HG03045 (cell line): Measurements from ENCODE around the gene PANK1.
"Not testable (repeated sequence)": the region's sequence is repeated elsewhere in the genome, so short reads cannot be mapped to it uniquely, and the experiment has no call there.

Experiments used
- ATAC-seq: cut with Tn5 transposase; IDR thresholded peaks from one replicate; pipeline ENCODE4 v1.9.1; 2021; ENCODE audit warnings: mild to moderate bottlenecking, moderate library complexity; ENCODE audit not compliant: unreplicated experiment

Gene PANK1

GRCh38 chr10:89576022-89576421, 69.0 kb downstream of the PANK1 start:
- no peak for ATAC-seq

DNA sequence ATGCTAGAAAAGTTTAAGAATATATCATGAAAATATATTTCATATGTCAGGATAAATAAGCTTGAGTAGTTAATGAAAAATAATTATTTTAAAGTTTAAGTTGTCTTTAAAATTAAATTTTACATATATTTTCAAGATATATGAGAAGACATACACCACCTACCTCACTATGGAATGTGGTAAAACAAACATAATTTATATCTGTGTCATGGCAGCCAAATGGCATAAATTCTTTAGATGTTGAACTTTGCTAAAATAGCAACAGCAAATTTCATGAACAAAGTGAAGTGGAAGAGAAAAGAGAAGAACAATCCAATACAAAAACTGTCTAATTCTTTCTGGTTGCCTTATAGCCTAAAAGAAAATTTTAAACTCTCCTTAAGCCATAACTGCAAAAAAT, 70.0 kb downstream of the PANK1 start:
- no peak for ATAC-seq

- no peak for ATAC-seq
Measured at GRCh38 chr10:89574368-89574767, 70.7 kb downstream of the PANK1 start.

GRCh38 chr10:89567576-89568245, 77.3 kb downstream of the PANK1 start:
- no peak for ATAC-seq

DNA sequence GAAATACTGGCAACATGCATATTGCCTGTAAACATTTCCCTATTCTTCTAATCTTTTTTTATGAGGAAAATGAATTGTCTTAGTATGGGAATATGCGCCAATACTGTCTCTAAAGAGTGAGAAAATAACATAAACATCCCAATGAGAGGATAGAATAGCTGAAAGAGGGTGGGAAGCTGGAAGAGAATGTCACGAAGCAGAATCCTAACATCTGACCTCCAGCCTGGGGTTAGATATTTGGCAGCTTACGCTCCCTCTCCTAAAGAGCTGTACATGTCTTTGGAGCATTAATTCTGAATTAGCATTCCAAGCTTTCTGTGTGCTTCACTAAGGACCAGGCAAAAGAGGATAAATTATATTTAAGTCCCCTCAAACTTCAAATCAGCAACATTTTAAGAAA, 78.0 kb downstream of the PANK1 start:
- no peak for ATAC-seq

DNA sequence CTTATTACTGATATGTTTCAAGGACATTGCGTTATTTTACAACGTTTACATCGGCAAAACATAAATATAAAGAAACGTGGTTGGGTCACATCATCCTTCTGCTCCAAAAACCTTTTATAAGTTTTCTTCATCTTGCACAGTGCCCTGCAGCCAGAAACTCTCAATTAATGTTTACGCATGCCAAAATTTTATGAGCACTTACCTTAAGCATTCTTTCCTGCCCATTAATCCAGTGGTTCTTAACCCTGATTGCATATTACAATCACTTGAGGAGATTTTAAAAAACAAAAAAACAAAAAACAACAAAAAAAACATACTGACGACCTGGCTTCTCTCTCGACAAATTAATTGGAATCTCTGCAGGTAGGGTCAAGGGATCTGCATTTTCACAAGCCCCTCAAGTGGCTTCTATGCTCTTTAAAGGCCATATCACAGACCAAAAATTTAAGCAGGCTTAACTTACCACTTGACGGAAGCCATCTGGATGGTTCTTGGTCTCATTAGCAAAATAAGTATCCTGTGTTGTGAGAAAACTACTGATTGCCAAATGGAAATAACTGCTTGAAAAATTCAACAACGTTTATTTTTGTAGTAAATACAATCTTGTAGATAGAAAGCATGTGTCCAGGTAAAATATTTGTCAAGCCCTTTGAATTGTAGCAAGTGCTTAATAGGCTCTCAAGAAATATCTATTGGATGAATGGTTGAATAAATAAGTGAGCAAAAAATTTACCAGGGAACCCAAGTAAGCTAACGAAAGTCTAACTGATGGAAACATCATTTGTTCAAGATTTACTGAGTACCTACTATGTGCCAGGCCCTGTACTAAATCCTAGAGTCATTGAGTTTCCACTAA, 78.7 kb downstream of the PANK1 start:
- no peak for ATAC-seq

DNA sequence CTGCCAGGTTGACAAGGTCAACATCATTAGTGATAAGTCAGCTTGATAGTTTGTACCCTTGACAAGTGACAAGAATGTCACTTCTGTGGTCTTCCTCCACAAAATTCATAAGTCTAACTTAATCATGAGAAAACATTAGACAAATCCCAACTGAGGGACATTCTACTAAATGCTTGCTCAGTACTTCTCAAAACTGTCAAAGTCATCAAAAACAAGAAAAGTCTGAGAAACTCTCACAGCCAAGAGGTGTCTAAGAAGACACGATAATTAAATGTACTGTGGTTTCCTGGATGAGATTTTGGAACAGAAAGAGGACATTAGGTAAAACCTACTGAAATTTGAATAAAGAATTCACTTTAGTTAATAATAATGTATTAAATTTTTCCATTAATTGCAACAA, 79.9 kb downstream of the PANK1 start:
- no peak for ATAC-seq

DNA sequence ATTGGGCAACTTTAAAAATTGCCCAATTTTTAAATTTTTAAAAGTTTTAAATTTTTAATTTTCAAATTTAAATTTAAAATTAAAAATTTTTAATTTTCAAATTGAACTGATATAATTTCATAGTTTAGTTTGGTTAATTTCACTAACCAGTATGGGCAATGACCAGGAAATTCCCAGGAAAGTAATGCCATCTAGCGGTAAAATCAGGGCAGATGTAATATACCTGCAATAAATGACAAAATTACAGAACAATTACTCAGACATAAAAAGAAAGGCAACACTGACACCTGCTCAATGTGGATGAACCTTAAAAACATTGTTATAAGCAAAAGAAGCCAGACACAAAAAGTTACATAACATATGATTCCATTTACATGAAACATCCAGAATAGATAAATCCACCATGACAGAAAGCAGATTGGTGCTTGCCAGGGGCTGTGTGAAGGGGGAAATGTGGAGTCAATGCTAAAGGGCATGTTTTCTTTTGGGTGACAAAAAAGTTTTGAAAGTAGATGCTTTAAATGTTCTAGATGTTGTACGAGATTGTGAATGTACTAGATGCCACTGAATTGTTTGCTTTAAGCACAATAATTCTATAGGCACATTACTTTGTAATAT, 81.1 kb downstream of the PANK1 start:
- ATAC-seq = no peak

- ATAC-seq = no peak
Measured at GRCh38 chr10:89563311-89563710, 81.7 kb downstream of the PANK1 start.

GRCh38 chr10:89556600-89556999, 88.4 kb downstream of the PANK1 start:
- no peak for ATAC-seq

DNA sequence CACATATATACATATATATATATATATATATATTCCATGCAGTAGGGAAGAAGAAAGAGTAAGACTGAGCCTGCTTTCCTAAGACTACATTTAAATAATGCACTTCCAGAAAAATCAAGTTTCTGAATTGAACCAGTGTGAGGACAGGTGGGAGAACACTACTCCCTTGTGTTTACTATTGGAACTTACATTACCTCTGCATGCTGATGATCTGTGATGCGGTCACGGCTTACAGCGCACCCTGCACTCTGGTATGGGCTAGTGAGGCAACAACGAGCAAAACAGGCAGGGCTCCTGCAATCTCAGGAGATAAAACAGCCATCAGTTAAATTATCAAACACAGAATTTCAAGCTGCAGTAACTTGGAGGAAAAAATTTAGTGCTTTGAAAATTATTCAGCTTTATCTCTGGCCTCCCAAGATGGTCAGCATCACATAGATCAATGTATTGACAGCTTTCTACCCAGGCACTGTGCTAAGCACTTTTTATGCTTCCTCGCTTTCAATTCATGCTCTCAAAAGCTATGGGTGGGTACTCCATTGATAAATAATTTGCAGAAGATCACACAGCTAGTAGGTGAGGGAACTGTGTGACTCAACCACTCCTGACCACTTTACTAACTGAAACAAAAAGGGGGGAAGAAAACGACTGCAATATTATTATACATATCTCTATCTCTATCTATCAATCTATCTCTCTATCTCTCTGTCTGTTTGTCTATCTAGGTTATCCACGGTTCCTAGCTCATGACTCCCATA, 89.2 kb downstream of the PANK1 start:
- no peak for ATAC-seq

- no peak for ATAC-seq
Measured at GRCh38 chr10:89554433-89554832, 90.6 kb downstream of the PANK1 start.

DNA sequence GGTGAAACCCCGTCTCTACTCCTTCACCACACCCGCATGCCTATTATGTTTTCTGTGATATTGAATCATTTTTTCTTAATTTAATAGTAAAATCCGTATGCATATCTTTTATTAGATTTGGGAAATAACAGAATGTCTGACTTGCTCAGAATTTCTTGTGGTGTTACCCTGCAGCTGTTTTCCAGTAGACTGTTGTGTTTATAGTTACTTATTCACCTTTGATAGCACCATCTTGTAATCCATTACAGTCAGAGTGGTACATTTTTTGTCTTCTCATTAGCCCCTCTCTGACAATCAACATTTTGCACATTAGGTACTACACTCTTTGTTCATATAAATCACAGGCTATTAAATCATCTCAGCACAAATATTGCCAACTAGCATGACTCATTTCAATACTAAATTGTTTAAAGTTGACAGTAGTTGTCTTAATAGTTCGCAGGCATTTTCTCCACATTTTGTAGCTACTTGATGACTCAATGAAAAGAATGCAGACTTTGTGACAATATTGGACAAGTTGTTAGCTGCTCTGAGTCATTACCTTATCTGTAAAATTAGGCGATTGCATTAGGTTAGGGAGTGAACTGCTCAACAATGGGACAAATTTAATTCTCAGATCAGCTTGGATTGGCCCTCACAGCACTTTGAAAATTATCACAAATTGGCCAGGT, 91.8 kb downstream of the PANK1 start:
- no peak for ATAC-seq

DNA sequence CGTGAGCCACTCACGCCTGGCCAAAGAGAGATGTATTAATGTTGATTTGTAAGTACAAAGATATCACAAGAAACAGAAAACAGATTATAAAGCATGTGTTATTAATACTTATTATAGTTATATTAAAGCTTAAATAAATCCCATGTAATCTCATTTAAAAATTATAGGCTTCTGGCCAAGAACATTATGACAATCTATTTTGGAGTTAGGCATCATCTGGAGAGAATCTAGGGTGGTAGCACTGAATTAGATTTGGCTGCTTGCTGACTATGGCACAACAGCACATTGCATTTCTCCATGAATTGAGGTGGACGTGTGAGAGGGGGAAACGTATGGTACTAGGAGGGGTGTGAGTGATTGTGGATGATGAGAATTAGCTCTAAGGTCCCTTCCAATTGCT, 92.8 kb downstream of the PANK1 start:
- no peak for ATAC-seq

DNA sequence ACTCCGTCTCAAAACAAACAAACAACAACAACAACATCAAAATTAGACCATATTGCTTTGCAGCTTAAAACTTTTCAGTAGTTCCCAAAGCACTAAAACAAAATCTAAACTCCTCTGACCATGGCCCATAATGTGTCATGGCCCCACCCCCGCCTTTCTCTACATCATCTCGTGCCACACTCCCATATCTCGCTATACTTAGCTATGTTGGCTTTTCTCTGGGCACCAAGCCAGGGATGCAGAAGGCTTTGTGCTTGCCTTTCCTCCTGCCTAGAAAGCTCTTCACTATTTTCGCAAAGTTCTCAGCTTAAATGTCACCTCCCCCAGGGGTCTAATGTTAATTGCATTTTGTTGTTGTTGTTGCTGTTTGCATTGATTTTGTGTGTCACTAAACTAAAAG, 94.5 kb downstream of the PANK1 start:
- ATAC-seq = no peak

DNA sequence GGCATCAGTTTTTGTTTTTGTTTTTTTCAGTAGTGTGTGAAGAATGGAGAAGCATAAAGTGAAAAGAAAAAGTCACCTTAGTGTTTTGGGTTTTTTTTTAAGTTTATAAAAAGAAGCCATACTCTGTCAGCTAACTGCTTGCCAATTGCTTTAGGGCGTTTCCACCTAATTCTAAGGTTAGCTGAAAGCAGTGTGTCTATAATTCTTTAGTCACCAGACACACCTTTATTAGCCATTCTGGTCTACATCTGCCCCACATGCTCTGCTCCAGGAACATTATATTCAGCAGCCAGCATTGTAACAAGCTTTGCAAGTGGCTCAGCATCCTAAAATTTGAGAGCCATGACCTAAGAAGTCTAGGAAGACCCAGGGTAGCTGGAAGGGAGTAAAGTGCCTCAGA, 95.5 kb downstream of the PANK1 start:
- ATAC-seq = no peak

- no peak for ATAC-seq
Measured at GRCh38 chr10:89548673-89549072, 96.4 kb downstream of the PANK1 start.

GRCh38 chr10:89547853-89548513, 97.1 kb downstream of the PANK1 start:
- ATAC-seq = no peak

DNA sequence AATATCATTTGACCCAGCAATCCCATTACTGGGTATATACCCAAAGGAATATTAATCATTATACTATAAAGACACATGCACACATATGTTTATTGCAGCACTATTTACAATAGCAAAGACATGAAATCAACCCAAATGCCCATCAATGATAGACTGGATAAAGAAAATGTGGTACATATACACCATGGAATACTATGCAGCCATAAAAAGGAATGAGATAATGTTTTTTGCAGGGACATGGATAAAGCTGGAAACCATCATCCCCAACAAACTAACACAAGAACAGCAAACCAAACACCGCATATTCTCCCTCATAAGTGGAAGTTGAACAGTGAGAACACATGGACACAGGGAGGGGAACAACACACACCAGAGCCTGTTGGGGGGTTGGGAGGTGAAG, 98.4 kb downstream of the PANK1 start:
- ATAC-seq = not testable (repeated sequence)

DNA sequence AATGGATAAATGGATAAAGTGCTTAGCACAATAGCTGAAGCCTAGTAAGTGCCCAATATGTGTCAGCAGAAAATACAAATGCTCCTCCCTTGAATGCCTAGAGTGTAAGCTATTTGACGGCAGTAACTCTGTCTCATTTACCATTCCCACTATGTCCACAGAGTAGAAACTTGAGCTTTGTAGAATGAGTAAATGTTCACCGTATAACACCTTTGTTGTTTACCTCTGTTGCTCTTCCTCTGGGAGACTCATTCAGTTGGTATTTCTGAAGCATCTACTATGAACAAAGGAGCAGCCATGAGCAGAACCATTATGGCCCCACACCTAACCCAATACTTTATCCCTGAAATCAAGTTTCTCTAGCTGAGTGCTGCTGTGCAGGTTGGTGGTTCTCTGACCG, 101.2 kb downstream of the PANK1 start:
- no peak for ATAC-seq
